HG02885 (cell line): ENCODE results near the gene C1orf115.

Experiments used
- ATAC-seq: cut with Tn5 transposase; IDR thresholded peaks from one replicate; pipeline ENCODE4 v1.9.1; 2021; ENCODE audit warnings: mild to moderate bottlenecking; ENCODE audit not compliant: unreplicated experiment, poor library complexity

C1orf115 gene

GRCh38 chr1:220692436-220693228 lies 2.5 kb downstream of the C1orf115 start:
- no peak for ATAC-seq

GRCh38 chr1:220694866-220695382 lies 4.8 kb downstream of the C1orf115 start:
- ATAC-seq: no peak

GRCh38 chr1:220695426-220695825 lies 5.3 kb downstream of the C1orf115 start:
- ATAC-seq: no peak

GRCh38 chr1:220696226-220696862 lies 6.2 kb downstream of the C1orf115 start:
- no peak for ATAC-seq

GRCh38 chr1:220696863-220697231 lies 6.7 kb downstream of the C1orf115 start:
- ATAC-seq: no peak

GRCh38 chr1:220697326-220697725 lies 7.2 kb downstream of the C1orf115 start:
- ATAC-seq: no peak

- ATAC-seq: no peak
Observed at GRCh38 chr1:220698607-220699016, 8.4 kb downstream of the C1orf115 start.

GRCh38 chr1:220699044-220699443 lies 8.9 kb downstream of the C1orf115 start:
- no peak for ATAC-seq

GRCh38 chr1:220700556-220701179 lies 10.5 kb downstream of the C1orf115 start:
- ATAC-seq: no peak

- ATAC-seq: peak; percentile 65
Observed at GRCh38 chr1:220701974-220702373, 11.8 kb downstream of the C1orf115 start.

- no peak for ATAC-seq
Observed at GRCh38 chr1:220702733-220703270, 12.6 kb downstream of the C1orf115 start.

- no peak for ATAC-seq
Observed at GRCh38 chr1:220703305-220703704, 13.1 kb downstream of the C1orf115 start.

- no peak for ATAC-seq
Observed at GRCh38 chr1:220705782-220706181, 15.6 kb downstream of the C1orf115 start.

GRCh38 chr1:220706480-220706879 lies 16.3 kb downstream of the C1orf115 start:
- no peak for ATAC-seq

- no peak for ATAC-seq
Observed at GRCh38 chr1:220707160-220707559, 17.0 kb downstream of the C1orf115 start.

GRCh38 chr1:220708244-220708643 lies 18.1 kb downstream of the C1orf115 start:
- ATAC-seq: no peak

GRCh38 chr1:220708936-220709801 lies 19.0 kb downstream of the C1orf115 start:
- no peak for ATAC-seq

- no peak for ATAC-seq
Observed at GRCh38 chr1:220710333-220710732, 20.2 kb downstream of the C1orf115 start.

- peak; percentile 88 for ATAC-seq
Observed at GRCh38 chr1:220711056-220711809, 21.1 kb downstream of the C1orf115 start.
